ENCODE data around the gene GPR146.

DNA sequence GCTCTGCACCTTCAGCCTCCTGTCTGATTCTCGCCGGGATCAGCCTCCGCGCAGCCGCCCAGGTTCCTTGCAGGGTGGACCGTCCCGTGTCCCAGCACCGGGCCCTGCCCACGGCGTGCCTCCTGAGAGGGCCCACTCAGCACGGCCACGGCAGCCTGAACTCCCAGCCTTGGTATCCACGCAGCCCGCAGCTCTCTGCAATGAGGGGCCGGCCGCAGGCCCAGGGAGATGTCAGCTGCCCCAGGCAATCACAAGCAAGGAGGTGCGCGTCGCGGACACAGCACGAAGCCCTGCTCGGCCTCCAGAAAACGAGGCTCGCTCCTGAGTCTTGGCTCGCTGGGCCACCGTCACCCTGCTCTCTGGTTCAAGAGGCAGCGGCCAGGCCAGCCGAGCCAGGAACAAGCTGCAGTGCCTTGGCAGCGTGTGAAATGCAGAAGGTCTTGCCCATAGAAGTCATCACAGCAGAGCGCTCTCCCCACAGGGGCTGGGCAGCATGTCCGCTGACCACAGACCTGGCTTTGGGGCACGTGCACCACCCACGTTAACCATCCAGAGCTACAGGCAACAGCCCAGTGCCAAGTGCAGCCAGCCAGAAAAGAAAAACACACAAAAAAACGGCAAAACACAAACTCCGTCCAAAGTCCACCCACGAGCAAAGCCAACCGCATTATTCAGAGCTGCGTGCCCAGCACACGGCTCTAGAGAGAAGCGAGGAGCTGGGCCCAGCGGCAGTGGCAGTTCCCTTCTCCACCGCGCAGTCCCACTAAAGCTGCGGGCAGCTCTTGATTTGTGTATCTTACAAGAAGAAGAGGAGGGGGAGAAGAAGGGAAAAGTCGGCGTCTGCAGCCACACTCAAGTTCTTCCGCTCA, 57.5 kb downstream of the GPR146 start:
- TF ChIP-seq, protein P1, sequence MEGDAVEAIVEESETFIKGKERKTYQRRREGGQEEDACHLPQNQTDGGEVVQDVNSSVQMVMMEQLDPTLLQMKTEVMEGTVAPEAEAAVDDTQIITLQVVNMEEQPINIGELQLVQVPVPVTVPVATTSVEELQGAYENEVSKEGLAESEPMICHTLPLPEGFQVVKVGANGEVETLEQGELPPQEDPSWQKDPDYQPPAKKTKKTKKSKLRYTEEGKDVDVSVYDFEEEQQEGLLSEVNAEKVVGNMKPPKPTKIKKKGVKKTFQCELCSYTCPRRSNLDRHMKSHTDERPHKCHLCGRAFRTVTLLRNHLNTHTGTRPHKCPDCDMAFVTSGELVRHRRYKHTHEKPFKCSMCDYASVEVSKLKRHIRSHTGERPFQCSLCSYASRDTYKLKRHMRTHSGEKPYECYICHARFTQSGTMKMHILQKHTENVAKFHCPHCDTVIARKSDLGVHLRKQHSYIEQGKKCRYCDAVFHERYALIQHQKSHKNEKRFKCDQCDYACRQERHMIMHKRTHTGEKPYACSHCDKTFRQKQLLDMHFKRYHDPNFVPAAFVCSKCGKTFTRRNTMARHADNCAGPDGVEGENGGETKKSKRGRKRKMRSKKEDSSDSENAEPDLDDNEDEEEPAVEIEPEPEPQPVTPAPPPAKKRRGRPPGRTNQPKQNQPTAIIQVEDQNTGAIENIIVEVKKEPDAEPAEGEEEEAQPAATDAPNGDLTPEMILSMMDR (IDR thresholded peaks at IDR 0.05; ENCODE audit: insufficient read depth, low read length, poor library complexity, severe bottlenecking), result no peak
- no peak for TF ChIP-seq EZH2phosphoT487 (conservative IDR thresholded peaks at IDR 0.05; ENCODE audit: low read length)
